ENCODE measurements around the gene ACSF2. TPM values are rescaled to one million over a fixed set of nuclear protein-coding genes. Genes with fewer than 3 reads are reported as not detected.

ACSF2 gene
- total and polyA plus RNA-seq, 2 of the 13 experiments (the other 11 are each of a cell fraction or from before 2014, with no cell fraction given) = 87.3 to 109 TPM

DNA sequence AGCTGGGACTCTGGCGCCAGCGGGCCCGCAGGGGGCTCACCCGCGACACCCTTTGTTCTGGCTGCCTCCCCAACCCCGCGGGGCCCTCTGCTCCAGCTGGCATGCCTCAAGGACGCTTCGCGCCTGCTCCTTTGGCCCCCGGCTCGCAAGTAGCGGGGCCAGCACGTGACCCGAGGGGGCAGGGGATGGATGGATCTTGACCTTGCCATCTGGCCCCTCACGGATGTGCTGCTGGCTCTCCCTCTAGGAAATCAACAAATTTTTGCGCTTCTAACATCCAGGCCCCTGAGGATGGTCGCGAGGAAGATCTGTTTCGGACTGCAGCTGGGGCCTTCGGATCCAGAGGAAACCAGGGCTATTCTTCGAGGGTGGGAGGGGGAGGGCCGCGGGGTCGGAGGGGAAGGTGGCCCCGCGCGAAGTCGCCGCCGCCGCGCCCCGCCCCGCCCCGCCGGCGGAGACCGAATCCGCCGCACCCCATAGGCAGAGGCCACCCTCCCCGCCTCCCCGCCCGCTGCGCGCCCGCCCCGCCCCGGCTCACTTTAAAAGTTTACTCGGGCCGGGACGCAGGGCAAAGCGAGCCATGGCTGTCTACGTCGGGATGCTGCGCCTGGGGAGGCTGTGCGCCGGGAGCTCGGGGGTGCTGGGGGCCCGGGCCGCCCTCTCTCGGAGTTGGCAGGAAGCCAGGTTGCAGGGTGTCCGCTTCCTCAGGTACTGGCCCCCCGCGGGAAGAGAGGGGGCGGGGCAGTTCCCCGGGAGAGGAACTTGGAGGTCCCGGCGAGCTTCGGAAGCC lies at the start of gene ACSF2 (continued):
- TF ChIP-seq PAX8 (CRISPR knock-in tag; IDR thresholded peaks at IDR 0.05; ENCODE audit: borderline replicate concordance) = peak; percentile 67; the same call in 1 of the 2 replicates
- TF ChIP-seq, protein P1, sequence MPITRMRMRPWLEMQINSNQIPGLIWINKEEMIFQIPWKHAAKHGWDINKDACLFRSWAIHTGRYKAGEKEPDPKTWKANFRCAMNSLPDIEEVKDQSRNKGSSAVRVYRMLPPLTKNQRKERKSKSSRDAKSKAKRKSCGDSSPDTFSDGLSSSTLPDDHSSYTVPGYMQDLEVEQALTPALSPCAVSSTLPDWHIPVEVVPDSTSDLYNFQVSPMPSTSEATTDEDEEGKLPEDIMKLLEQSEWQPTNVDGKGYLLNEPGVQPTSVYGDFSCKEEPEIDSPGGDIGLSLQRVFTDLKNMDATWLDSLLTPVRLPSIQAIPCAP (CRISPR knock-in tag; IDR thresholded peaks at IDR 0.05; ENCODE audit: low read depth) = 0 out of 2 replicates have a peak, but pooled peaks have one; percentile 37
- TF ChIP-seq, protein P2, sequence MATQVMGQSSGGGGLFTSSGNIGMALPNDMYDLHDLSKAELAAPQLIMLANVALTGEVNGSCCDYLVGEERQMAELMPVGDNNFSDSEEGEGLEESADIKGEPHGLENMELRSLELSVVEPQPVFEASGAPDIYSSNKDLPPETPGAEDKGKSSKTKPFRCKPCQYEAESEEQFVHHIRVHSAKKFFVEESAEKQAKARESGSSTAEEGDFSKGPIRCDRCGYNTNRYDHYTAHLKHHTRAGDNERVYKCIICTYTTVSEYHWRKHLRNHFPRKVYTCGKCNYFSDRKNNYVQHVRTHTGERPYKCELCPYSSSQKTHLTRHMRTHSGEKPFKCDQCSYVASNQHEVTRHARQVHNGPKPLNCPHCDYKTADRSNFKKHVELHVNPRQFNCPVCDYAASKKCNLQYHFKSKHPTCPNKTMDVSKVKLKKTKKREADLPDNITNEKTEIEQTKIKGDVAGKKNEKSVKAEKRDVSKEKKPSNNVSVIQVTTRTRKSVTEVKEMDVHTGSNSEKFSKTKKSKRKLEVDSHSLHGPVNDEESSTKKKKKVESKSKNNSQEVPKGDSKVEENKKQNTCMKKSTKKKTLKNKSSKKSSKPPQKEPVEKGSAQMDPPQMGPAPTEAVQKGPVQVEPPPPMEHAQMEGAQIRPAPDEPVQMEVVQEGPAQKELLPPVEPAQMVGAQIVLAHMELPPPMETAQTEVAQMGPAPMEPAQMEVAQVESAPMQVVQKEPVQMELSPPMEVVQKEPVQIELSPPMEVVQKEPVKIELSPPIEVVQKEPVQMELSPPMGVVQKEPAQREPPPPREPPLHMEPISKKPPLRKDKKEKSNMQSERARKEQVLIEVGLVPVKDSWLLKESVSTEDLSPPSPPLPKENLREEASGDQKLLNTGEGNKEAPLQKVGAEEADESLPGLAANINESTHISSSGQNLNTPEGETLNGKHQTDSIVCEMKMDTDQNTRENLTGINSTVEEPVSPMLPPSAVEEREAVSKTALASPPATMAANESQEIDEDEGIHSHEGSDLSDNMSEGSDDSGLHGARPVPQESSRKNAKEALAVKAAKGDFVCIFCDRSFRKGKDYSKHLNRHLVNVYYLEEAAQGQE (IDR thresholded peaks at IDR 0.05; ENCODE audit: borderline replicate concordance in 1 of 2, low read depth in 1 of 2, low read length in 2 of 2) = peak in 1 of 2 experiments; percentile 33; a peak in 1 of 4 replicates
- peak; percentile 52 for TF ChIP-seq TAF15 (IDR thresholded peaks at IDR 0.05; ENCODE audit: low read depth, low read length, poor library complexity, severe bottlenecking)
- TF ChIP-seq AGO1 (IDR thresholded peaks at IDR 0.05; ENCODE audit: low read depth, low read length, poor library complexity, severe bottlenecking) = peak; percentile 64
- TF ChIP-seq ZNF367 (CRISPR knock-in tag; IDR thresholded peaks at IDR 0.05; ENCODE audit: borderline replicate concordance) = peak; percentile 85
- 0 out of 2 replicates have a peak, but pooled peaks have one; percentile 23 for TF ChIP-seq ZNF678 (CRISPR knock-in tag; IDR thresholded peaks at IDR 0.05)
- TF ChIP-seq BHLHE40 (IDR thresholded peaks at IDR 0.05; ENCODE audit: low read length) = peak; percentile 73
- no peak for TF ChIP-seq ZNF430 (CRISPR knock-in tag; IDR thresholded peaks at IDR 0.05)
- TF ChIP-seq MZF1 (CRISPR knock-in tag; IDR thresholded peaks at IDR 0.05; ENCODE audit: borderline replicate concordance) = 0 out of 2 replicates have a peak, but pooled peaks have one; percentile 45
- TF ChIP-seq ZNF672 (CRISPR knock-in tag; IDR thresholded peaks at IDR 0.05) = no peak
- 0 out of 2 replicates have a peak, but pooled peaks have one; percentile 67 for TF ChIP-seq KLF11 (CRISPR knock-in tag; IDR thresholded peaks at IDR 0.05)
- TF ChIP-seq, protein P3, sequence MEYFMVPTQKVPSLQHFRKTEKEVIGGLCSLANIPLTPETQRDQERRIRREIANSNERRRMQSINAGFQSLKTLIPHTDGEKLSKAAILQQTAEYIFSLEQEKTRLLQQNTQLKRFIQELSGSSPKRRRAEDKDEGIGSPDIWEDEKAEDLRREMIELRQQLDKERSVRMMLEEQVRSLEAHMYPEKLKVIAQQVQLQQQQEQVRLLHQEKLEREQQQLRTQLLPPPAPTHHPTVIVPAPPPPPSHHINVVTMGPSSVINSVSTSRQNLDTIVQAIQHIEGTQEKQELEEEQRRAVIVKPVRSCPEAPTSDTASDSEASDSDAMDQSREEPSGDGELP (IDR thresholded peaks at IDR 0.05; ENCODE audit: borderline replicate concordance, low read depth) = peak; percentile 87; the same call in 1 of the 2 replicates
- 0 out of 2 replicates have a peak, but pooled peaks have one; percentile 18 for TF ChIP-seq PCBP1 (IDR thresholded peaks at IDR 0.05; ENCODE audit: borderline replicate concordance, low read depth, low read length)
- TF ChIP-seq, protein P4, sequence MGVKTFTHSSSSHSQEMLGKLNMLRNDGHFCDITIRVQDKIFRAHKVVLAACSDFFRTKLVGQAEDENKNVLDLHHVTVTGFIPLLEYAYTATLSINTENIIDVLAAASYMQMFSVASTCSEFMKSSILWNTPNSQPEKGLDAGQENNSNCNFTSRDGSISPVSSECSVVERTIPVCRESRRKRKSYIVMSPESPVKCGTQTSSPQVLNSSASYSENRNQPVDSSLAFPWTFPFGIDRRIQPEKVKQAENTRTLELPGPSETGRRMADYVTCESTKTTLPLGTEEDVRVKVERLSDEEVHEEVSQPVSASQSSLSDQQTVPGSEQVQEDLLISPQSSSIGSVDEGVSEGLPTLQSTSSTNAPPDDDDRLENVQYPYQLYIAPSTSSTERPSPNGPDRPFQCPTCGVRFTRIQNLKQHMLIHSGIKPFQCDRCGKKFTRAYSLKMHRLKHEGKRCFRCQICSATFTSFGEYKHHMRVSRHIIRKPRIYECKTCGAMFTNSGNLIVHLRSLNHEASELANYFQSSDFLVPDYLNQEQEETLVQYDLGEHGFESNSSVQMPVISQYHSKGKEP (CRISPR knock-in tag; IDR thresholded peaks at IDR 0.05) = no peak
- TF ChIP-seq ZBTB20 (CRISPR knock-in tag; IDR thresholded peaks at IDR 0.05; ENCODE audit: borderline replicate concordance, low read depth) = 0 out of 2 replicates have a peak, but pooled peaks have one; percentile 25
- peak; percentile 38; the same call in 1 of the 2 replicates for TF ChIP-seq AKAP8 (CRISPR knock-in tag; IDR thresholded peaks at IDR 0.05)
- TF ChIP-seq ZNF577 (CRISPR knock-in tag; IDR thresholded peaks at IDR 0.05; ENCODE audit: borderline replicate concordance, low read depth) = no peak
- TF ChIP-seq, protein P5, sequence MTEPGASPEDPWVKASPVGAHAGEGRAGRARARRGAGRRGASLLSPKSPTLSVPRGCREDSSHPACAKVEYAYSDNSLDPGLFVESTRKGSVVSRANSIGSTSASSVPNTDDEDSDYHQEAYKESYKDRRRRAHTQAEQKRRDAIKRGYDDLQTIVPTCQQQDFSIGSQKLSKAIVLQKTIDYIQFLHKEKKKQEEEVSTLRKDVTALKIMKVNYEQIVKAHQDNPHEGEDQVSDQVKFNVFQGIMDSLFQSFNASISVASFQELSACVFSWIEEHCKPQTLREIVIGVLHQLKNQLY (CRISPR knock-in tag; IDR thresholded peaks at IDR 0.05) = peak; percentile 31; the same call in 1 of the 2 replicates
- 0 out of 2 replicates have a peak, but pooled peaks have one; percentile 3 for TF ChIP-seq FOXA3 (CRISPR knock-in tag; IDR thresholded peaks at IDR 0.05)

All from HepG2 (cell line).